Tongue (tissue), 2 donors: ENCODE measurements around the gene MRPS18A. TPM values are rescaled to one million over a fixed set of nuclear protein-coding genes. Genes with fewer than 3 reads are reported as not detected.

Experiments used
- DNase-seq: peaks from one replicate; pipeline ENCODE4 v3.0.0-alpha.2; 2015
- total RNA-seq: library from RNA; depleted of rRNA; stranded (reverse); fragments of >200 nt; gene quantifications from one replicate; pipeline ENCODE4 v1.2.3, GENCODE V29; 2014

Gene MRPS18A
- total RNA-seq = 31.4 TPM

GRCh38 chr6:43687437-43688347 is at the start of gene MRPS18A:
TSS of gene MRPS18A (minus strand) at chr6:43687791. CDS start at chr6:43687779, 12 bp downstream.
- peak; percentile 87 for DNase-seq

DNA sequence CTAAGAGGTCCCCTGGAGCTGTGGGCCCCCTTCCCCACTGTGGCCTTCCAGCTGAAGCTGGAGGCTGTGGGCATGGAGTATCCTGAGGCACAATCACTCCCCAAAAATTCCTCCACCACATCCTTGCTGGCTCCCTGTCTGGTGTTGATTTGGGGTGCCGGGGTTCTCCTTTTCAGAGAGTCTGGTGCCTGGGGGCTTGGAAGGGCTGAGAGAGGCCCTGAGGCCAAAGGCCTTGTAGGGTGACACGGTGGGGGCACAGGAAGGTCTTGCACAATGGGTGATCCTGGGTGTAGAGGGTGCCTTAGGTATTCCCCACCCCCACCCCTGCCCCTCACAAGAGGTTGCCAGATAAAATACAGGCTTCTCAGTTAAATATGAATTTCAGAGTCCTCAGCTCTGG is 49.3 kb upstream of the MRPS18A start:
- DNase-seq = no peak

- DNase-seq = no peak
Observed at GRCh38 chr6:43736211-43736786, 48.7 kb upstream of the MRPS18A start.

DNA sequence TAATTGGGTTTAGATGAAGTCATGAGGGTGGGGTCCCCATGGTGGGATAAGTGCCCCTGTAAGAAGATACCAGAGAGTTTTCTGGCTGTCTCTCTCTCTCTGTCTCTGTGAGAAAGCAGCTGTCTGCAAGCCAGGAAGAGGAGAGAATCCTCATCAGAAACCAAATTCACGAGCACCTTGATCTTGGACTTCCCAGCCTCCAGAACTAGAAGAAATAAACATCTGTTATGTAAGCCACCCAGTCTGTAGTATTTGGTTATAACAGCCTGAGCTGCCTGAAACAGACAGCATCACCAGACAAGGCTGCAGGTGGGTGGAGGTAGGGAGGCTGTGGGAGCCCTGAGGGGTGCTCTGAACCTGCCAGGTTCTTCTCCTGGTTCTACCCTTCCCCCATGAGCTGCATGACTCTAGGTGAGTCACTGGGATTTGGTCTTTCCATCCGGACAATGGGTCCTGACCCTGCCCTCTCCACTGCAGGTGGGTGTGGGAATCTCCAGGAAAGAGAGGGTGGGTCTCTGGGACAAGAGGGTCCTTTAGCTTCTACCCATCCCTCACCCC is 48.1 kb upstream of the MRPS18A start:
- no peak for DNase-seq

GRCh38 chr6:43734294-43734665 is 46.7 kb upstream of the MRPS18A start:
- DNase-seq = no peak

- no peak for DNase-seq
Observed at GRCh38 chr6:43733471-43734293, 46.1 kb upstream of the MRPS18A start.

GRCh38 chr6:43730634-43731033 is 43.0 kb upstream of the MRPS18A start:
- no peak for DNase-seq

DNA sequence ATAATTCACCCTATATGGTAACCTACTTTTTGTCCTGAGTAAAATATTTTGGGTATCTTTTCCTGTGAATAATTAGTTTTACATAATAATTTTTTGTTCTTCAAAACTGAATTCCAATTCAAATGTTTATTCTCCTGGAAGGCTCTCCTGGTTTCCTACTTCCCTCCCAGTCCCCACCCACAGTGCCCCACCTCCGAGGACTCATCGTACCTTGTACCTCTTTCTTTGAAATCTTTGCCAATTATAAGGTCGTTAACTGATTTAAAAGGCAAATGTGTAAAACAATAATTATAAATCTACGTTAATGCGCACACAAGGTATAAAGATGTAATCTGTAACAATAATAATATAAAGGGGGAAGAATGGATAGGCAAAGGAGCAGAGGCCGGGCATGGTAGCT is 41.9 kb upstream of the MRPS18A start:
- no peak for DNase-seq

GRCh38 chr6:43728586-43728985 is 41.0 kb upstream of the MRPS18A start:
- DNase-seq = no peak

- DNase-seq = no peak
Observed at GRCh38 chr6:43727634-43728033, 40.0 kb upstream of the MRPS18A start.

- no peak for DNase-seq
Observed at GRCh38 chr6:43725643-43726580, 38.3 kb upstream of the MRPS18A start.

DNA sequence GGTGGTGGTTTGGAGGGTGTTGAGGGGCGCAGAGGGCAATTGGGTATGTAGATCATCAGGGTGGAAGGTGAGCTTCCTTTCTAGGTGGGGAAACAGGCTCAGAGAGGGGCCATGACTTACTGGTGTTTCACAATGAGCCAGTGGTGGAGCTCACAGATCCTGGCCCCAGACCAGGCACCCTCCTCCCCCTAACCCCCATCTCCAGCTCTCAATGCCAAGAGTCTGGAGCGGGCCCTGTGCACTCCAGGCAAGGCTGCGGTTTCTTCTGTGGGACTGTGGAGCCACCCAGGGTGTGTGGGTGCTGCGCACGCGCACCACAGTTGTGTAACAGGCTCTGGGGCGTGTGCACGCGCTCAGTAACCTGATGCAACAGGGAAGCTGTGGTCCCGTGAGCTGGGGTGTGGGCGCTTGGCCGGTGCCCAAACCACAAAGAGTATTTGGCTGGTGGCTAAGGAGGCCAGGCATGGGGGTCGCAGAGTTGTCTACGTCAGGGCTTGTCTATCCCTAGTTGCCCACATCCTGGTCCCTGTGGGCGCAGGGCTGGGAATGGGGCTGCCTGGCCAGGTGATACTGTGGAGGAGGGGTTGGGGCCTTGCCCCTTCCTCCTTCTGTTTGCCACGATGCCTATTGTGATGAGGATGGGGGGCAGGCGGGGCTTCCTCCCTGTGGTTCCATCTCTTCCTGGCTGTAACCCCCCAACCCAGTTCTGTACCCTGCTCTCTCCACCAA is 37.5 kb upstream of the MRPS18A start:
- peak; percentile 86 for DNase-seq

GRCh38 chr6:43724354-43724753 is 36.8 kb upstream of the MRPS18A start:
- no peak for DNase-seq

DNA sequence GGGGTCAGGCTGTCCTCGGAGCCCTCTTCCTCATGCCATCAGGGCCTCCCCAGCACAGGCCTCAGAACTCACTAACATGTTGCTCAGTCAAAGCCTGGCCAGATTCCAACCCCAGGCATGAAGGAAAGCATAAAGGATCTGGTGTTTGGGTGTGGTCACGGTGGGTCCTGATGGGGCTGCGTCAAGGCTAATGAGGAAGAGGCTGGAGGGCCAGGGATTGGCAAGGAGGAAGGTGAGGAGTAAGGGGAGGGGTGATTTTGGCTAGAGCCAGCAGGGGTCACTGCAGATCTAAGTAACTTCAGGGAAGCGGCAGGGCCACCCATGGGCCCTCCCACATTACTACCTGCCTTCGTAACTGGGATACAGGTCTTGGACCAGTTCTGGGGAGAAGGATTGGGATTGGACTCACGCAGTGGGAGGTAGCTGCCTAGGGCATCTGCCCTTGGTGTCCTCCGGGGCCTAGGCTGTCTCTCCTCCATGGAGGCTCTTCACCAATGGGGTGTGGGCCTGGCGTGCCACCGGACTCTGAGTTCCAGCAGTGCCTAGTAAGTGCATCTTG is 36.2 kb upstream of the MRPS18A start:
- DNase-seq = peak; percentile 79

- no peak for DNase-seq
Observed at GRCh38 chr6:43722920-43723545, 35.4 kb upstream of the MRPS18A start.

DNA sequence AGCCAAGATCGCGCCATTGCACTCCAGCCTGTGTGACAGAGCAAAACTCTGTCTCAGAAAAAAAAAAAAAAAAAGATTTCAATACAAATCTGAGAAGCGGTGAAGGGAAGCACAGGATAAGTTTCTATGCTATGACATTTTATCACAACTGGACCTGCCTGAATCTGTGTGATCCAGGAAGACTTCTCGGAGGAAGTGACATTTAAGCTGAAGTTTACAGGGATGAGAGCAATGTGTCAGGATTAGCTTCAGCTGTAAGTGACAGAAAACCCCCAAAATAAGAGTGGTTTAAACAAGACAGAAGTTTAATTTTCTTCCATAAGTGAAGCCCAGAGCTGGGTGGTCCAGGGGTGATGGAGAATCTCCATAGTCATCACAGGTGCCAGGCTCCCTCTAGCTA is 33.4 kb upstream of the MRPS18A start:
- no peak for DNase-seq

- DNase-seq = no peak
Observed at GRCh38 chr6:43719511-43719910, 31.9 kb upstream of the MRPS18A start.

GRCh38 chr6:43718387-43719105 is 31.0 kb upstream of the MRPS18A start:
- no peak for DNase-seq

DNA sequence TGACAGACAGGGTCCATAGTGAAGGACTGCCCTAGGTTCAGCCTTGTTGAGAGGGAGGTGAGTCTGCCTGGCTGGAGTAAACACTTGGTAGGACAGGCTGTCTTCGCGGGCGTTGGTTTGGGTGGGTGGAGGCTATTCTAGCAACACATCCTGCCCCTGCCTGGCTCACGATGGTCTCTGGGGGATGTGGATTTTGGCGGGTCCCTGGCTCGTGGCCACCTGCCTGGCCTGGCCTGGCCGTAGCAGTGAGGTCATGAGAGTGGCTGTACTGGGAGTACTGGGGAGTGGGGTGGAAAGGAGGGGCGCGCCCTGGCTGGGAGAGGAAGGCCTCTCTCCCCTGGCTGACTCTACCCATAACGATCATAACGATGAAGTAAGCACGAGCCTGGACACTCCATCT is 30.2 kb upstream of the MRPS18A start:
- no peak for DNase-seq
